Measurements from ENCODE around the gene CHCHD3.
"Not testable (repeated sequence)": the region's sequence is repeated elsewhere in the genome, so short reads cannot be mapped to it uniquely, and the experiment has no call there.

Gene CHCHD3

DNA sequence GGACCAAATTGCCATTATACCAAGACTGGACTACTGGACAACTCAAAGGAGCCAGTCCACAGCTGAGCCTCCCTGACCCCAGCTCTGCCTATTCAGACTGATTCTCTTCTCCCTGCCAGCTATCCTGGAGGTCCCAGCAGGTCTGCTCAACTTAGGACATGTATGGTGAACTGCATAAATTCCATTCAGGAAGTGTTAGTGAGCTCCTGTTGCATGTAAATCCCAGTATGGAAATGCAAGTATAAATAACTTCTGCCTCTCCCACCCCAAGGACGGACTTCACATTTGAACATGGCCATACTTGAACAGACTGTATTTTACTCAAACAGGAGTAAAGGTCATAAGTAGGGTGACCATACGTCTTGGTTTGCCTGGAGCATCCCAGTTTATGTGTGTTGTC is 128.4 kb downstream of the CHCHD3 start:
- DNase-seq (ENCODE audit: low read depth): no peak

DNA sequence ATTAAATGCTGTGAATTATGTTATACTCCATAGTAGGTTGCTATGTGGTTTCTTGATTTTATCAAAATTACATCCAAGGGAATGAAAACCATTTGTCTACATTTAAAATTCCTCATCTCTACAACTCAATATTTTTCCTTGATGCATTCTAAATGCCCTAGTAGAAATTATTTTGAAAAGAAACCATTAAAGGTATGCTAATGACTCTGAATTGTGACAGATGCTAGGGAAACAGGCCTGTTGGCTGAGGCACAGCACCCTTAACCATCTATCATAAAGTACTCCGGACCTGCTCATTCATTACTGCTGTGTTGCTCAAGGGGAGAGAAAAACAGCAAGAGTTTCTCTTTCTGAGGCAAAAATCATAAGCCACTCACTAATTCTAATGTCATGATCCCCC is 131.2 kb downstream of the CHCHD3 start:
- DNase-seq (ENCODE audit: low read depth): no peak

DNA sequence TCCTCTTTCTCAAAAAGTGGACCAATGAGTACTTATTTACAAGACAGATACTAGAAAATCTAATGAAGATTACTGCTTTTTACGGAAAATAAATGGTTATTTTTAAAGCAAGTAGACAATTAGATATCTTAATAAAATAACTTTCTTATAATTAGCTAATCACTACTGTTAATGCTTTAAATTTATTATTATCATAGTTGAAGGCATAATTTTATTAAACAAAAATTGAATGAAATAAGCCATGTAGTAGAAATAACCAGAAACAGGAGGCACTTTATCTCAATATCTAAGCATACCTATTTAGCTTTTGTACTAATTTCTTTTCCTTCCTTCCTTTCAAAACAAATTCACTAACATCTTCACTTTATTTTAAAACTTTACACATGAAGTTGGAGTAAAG is 134.9 kb downstream of the CHCHD3 start:
- DNase-seq (ENCODE audit: low read depth): no peak

DNA sequence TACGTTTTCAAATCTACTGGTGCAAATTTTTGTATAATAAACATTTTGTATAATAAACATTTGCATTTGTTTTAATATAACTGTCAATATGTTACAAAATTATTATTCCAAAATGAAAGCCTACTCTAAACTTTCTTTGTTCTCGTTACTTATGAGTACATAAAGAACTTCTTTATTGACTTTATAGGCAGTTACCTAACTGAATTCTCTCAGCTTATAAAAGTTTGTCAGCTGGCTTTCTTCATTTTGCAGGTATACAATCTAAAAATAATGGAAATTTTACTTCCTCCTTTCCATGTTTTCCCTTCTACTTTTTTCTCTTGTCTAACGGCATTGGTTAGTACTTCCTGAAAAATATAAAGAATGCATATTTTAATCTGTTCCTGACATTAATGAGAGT is 137.1 kb downstream of the CHCHD3 start:
- no peak for DNase-seq (ENCODE audit: low read depth)

DNA sequence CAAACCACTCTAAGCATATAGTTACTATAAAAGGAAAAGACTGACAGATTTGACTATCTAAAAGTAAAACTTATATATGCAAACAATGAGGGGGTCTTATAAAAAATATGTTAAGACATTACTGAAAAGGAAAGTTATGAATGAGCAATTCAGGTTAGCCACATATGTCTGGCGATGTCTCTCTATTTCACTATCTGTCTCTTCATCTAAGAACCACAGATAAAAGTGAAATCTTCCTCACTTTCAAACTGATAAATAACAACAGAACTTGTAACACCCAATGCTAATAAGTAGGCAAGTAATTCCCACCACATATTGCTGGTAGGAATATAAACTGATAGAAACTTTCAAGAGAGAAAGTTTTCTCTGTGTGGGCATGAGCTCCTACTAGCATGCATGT is 138.2 kb downstream of the CHCHD3 start:
- no peak for DNase-seq (ENCODE audit: low read depth)

DNA sequence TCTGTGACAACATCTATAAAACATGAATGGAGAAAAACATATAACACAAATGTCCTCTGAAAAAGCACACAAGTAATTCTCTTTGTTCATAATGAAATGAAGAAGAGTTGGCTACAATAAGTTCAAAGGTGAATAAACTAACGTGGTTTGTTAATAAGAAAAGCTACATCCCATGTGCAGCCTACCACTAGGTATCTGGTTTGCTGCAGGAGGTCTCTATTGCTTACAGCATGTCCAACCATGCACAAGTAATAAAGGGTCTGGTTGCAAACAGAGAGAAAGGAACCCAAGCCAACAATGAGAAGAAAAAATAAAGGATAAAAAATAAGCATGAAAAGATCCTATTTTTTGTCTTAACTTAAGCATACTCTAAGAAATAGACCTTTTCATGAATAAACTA is 139.2 kb downstream of the CHCHD3 start:
- no peak for DNase-seq (ENCODE audit: low read depth)

DNA sequence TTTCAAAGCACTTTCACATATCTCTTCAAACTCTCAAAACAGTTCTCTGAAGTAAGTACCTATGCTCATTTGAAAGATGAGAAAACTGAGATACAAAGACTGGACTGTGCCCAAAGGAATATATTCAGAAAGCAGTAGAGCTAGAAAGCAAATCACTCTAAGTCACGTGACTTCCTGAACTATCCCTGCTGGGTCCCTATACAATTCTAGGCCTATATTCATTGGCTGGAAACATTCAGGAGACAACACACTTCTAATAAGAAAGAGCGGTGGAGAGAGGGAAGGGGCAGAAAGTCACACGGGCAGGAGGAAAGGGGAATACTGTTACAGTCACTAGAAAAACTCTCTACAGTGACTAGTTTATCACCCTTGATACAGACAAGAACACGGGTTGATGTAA is 140.0 kb downstream of the CHCHD3 start:
- no peak for DNase-seq (ENCODE audit: low read depth)

DNA sequence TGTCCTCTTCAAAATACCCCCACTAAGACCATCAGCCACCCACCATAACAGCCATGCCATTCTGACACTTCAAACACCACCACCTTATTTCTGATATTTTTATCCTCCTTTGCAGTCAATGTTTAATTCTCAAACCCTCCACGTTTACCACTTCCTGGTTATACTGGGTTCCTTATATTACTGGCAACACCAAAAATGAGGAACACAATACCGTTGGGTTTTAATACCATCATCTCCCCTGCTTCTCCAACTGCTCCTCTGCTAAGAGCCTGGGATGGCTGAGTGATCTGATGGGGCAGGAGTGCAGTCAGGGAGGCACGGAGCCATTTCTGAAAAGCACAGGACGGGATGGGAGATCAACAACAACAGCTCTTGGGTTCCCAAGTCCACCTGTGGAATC is 140.5 kb downstream of the CHCHD3 start:
- no peak for DNase-seq (ENCODE audit: low read depth)

DNA sequence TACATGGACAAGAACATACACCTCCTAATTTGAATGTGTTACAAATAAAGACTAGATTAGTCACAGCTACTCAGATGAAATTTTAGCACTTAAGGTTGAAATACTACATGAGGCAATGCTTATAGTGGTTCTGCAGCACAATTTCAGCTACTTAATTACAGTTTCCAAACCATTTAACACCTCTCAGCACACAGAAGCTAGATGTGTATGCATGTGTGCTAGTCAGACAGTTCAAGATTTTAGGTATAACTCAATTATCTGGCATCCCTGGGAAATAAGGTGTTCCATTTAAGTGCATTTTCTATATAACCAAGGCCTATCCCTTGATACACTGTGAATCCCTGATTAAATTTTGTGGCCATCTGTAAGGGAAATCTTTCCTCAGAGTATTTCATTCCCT is 141.8 kb downstream of the CHCHD3 start:
- DNase-seq (ENCODE audit: low read depth): no peak

DNA sequence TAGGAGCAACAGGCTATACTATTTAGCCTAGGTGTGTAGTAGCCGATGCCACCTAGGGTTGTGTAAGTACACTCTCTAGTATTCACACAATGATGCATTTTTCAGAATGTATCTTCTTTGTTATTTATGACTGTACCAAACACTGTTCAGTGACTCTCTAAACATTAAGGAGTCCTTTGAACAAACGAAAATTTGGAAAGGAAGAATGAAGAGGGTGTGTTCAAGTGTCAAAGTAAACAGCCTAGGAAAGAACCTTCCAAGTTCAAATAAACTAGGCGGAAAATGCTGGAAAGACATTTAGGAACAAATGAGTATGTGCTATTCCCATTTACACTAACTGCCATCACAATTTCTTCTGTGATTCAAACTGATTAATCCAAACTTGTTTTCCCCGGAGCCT is 142.4 kb downstream of the CHCHD3 start:
- DNase-seq (ENCODE audit: low read depth): no peak

DNA sequence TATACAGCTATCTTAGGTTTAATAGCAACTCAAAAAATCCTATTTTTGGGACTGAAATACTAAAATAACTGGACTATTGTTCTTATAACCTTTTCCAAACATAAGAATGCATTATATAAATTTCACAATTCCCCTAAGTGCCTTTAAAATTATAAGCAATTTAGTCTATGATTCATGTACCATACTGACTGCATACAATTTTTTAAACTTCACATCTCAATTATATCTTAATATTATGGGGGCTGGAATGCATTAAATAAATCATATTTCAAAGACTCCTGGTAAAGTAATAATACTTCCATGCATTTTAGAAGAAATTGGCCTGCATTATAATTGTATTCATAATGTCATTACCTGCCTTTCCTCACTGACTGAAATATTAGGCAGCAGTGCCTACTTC is 144.6 kb downstream of the CHCHD3 start:
- DNase-seq (ENCODE audit: low read depth): no peak

DNA sequence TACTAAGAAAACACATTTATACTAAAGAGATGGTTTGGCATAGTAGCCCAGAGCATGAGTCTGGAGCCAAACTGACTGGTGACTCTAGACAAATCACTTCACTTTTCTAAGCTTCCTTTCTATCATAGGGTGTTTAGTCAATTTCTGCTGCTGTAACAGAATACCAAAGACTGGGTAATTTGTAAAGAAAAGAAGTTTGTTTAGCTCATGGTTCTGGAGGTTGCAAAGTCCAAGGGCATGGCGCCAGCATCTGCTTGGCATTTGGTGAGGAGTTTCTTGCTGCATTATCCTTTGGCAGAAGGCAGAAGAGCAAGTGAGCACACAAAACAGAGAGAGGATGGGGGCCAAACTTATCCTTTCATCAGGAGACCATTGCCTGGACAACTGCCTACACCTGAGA is 146.3 kb downstream of the CHCHD3 start:
- no peak for DNase-seq (ENCODE audit: low read depth)

DNA sequence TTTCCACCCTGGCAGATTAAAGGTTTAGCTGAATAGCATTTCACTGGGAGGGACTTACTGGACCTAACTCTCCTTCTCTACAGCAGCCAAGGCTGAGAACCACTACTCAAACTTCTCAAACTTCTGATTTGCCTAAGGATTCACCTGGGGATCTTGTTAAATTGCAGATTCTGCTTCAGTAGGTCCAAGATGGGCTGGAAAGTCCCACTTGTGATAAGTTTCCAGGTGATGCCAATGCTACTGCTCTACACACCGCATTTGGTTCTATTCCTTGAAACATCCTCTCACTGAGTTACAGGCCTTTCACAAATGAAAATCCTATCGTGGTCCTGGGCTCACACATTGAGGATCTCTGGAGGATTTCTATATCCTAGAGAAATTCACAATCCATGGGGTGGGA is 147.9 kb downstream of the CHCHD3 start:
- DNase-seq (ENCODE audit: low read depth): no peak

DNA sequence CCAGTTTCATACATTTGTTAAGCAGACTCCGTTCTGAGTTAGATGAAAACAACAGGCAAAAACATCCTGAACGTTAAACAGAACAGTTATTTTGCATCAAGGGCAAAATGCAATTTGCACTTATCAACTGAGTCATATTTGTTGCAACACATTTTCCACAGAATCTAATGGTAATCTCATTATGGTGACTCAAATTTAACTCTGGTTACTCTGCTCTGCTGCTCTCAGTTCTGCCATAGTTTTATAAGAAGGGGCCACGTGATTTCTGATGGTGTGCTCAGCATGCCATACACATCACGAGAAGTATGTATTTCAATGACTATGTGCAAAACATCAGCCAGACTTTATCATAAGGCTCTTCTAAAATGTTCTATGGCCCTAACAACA is 148.8 kb downstream of the CHCHD3 start:
- no peak for DNase-seq (ENCODE audit: low read depth)

DNA sequence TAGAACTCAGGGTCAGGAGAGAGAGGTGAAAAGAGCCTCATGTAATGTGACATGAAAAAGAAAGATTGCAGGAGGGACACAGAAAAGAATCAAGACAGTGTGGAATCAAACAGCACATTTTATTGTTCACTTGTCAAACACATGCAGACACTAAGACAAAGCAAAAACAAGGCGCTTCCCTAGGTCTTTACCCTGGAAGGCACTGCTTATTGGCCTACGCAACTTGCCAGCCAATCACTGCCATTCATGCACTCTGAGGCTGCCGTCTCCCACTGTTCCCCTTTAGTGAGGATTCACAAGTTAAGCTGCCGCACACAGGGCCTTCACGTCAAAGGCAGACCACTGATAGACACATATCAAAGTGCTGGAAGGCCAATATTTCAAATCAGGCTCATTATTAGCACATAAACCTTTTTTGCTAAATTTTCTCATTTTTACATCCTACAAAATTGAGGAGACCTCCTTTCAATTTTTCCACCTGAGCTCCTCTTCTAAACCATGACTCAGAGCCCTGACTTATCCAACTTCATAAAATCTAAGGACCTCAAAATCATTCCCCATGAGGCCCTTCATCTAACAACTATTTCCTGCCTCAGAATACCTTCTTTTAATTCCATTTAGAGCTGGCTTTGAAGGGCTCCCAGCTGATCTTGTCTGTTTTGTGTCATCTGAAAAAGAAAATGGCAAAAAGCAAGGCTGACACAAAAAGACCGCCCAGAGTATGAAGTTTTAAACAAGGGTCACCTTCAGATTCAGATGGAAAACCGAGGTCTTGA is 149.4 kb downstream of the CHCHD3 start:
- no peak for DNase-seq (ENCODE audit: low read depth)

DNA sequence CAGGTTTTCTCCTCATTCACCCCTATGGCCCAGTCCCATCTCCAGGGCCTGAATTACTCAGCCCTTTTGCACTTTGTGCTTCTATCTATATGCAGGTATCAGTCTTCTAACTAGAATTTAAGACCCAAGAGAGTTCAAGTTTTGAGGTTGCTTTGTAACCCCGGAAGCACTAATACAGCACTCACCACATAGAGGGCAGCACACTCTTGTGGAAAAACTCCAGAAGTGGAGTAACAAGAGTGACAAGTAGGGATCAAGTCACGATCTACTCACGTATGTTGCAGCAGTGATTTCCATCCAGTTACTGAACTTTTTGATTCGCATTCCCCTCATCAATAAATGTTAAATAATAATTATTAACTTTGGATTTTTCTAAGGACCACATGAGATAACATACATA is 151.0 kb downstream of the CHCHD3 start:
- no peak for DNase-seq (ENCODE audit: low read depth)

DNA sequence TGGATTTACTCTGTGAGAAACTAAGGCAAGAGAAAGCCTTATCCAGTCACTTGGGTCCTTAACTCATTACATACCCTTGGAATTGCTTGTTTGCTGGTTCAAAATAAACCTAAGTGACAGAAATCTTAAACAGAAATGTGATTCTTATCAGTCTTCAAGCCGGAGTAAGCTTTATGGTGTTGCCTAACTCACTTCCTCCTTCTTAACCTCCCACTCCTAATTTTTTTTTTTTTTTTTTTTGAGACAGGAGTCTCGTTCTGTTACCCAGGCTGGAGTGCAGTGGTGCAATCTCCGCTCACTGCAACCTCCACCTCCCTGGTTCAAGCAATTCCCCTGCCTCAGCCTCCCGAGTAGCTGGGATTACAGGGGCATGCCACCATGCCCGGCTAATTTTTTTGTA is 151.9 kb downstream of the CHCHD3 start:
- not testable (repeated sequence) for DNase-seq (ENCODE audit: low read depth)

DNA sequence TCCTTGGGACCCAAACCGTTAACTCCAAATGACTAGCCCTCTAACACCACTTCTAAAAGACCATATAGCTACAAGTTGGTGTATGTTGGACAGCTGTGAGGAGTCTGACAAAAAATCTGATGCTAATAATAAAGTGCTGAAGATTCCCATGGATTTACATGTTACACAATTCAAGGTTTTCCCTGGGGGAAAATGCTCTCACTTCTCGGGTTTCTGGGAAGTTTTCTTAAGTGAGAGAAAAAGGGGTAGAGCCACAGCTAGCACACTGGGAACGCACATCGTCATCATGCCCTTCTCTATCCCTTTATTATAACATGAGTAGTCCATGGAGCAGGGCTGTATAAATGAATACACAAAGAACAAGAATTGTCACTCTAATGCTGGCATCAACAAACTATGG is 162.1 kb downstream of the CHCHD3 start:
- no peak for DNase-seq (ENCODE audit: low read depth)

DNA sequence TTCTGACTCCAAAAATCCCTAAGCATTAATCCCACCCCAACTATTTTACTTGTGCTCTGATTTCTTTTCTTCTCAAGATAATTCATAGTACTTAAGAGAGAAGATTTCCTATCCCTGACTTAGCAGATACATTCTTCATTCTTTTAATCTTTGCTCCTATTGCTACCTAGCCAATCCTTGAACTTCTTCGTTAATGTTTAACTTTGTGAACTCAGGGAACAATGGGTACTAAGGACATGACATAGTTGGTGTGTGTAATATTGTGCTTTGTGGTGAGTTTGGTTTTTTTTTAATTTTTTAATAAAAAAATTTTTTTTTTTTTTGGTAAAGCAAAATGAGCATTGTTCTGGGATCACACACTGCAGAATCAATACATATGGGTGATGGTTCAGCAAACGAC is 166.2 kb downstream of the CHCHD3 start:
- DNase-seq (ENCODE audit: low read depth): no peak

DNA sequence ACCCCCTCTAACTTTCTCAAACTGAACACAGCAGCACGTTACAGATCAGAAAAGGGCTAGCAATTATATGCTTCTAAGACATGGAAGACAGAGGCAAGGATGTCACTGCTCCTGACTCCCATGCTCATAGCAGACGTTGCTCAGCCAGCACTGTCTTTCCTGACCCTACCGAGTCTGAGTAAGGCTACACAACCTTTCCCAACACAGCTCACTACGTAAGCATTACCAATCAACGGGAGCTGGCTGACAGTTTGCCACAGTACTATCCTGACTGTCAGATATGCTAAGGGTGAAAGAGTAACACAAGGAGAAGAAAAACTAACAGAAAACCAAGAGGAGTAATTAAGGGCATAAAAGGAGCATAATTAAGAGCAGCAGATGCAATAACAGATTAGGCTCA is 171.2 kb downstream of the CHCHD3 start:
- no peak for DNase-seq (ENCODE audit: low read depth)

DNA sequence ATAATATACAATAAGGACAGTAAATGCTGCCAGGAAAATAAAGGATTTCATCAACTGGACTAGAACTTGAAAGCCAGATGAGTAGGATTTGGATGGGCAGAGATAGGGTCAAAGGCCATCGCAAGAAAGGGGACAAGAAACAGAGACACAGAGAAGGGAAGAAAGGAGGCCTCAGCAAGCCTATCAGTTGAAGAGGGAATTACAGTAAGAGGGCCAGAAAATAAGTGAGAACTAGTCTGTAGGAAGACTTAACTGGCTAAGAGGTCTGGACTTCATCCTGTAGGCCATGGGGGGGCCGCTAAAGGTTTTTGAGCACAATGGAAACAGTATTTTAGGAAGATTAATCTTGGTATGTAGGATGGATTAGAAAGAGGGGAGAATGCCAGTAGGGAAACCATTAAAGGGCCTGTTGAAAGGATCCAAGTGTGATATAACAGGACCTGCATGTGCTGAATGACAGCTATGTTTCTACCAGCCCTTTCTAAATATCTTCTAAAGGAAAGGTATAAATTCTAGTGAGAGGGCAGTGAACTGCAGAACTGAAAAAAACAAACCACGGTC is 174.4 kb downstream of the CHCHD3 start:
- DNase-seq (ENCODE audit: low read depth): no peak

DNA sequence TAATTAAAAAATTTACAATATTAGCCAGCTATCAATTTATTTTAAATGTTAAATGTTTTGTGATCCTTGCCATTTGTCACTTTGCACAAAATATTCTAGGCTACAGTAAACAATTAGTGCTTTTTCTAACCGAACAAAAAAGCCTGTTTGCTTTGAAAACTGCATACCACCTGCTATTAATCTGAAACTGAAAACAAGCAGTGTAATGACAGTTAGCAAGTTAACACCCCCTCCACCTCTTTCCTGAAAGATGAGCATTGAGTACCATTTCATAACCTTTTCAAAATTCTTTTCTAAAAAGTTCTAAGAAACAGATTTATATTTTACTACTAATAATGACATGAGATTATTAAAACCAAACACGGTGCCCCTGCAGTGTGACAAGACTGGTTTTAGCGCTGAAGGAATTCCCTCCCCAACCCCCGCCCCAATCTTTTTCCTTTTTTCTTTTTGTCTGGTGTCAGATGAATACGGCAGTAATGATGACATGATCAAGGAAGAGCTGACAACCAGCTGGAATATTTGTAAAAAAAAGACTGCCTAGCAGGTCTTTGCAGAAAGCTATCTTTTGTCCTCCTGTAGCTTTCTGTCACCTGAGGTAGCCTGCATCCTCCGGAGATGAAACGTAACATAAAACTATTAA is 175.6 kb downstream of the CHCHD3 start:
- no peak for DNase-seq (ENCODE audit: low read depth)

DNA sequence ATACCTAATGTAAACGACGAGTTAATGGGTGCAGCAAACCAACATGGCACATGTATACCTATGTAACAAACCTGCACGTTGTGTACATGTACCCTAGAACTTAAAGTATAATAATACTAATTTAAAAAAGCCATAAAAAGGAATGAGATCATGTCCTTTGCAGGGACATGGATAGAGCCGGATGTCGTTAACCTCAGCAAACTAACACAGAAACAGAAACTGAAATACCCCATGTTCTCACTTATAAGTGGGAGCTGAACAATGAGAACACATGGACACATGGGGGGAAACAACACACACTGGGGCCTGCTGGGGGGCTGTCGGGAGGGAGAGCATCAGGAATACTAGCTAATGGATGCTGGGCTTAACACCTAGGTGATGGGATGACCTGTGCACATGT is 176.8 kb downstream of the CHCHD3 start:
- DNase-seq (ENCODE audit: low read depth): not testable (repeated sequence)

DNA sequence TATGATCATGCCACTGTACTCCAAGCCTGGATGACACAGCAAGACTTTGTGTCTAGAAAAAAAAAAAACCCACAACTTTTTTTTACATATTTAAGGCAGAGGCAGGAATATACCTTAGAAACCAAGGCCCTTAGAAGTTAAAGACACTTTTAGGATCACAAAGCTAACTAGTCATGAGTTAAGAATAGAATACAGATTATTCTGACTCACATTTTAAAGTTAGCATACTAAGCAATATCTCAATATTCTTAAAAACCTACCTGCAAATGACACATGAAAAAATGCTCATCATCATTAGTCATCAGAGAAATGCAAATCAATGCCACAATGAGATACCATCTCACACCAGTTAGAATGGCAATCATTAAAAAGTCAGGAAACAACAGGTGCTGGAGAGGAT is 177.7 kb downstream of the CHCHD3 start:
- no peak for DNase-seq (ENCODE audit: low read depth)

Data from activated T-cell treated with anti-CD3 and anti-CD28 coated beads for 1 hour (primary cell).